NCI-H2081 treated with DMSO at 0.1 percent for 48 hours (cell line): ENCODE measurements around the gene PPP1R1B.
"Not testable (repeated sequence)": the region's sequence is repeated elsewhere in the genome, so short reads cannot be mapped to it uniquely, and the experiment has no call there.

ENCODE experiments used
- DNase-seq: peaks from one replicate; lab custom pipeline; 2025; lab: John Stamatoyannopoulos, UW

Gene PPP1R1B

DNA sequence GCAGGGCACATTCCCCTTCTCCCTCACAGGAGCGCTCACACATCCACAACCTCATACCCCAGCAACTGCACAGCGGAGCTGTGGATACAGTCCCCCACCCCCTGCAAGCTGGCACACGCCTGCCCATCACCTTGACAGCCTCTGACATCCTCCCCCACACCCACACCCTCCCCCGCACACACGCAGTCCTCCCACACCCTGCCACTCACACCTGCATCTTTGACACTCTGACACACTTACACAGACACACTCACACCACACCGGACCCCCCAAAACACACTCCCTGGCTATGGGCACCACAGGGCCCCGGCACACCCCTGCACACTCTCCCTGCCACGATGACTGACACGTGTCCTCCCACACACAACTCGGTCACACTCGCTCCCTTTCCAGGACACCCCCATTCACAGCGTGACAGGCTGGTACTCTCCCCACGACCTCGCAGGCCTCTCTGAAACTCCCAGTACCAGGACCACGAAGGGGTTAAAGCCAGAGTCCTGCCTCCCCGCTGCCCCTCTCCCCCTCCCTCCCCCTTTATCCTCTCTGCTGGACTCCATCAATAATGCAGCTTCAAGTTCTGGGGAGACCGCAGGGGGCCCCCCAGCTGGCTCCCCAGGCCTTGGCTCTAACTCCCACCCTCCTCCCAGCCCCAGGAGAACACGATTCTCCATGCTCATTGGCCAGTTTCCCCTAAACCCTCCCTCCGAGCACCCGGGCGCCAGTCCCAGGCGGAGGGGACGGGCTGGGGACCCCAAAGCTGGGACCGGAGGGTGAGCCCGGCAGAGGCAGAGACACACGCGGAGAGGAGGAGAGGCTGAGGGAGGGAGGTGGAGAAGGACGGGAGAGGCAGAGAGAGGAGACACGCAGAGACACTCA is at the start of gene PPP1R1B:
Gene PPP1R1B, plus strand, starts transcription at position 782 of the 876 bp plus-strand sequence. CDS start 441 bp downstream, outside the sequence.
- DNase-seq: no peak

DNA sequence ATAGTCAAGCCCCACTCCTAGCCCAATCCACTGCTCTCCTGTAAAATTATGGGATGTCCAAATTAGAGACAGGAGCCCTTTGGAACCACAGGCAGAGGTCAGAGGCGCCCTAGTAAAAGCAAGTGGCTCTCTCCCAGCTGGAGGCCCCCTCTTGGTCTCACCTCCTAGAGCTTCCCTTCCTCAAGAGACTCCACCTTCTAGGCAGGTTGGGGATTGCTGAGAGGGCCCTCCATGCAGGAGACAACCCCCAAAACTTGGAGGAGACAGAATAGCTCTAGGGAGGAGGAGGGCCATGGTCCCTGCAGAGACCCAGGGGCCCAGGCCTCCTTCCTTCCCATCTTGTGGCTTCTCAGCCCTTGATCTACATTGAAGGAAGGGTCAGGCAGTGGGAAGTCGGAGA is 48.5 kb upstream of the PPP1R1B start:
- DNase-seq: no peak

DNA sequence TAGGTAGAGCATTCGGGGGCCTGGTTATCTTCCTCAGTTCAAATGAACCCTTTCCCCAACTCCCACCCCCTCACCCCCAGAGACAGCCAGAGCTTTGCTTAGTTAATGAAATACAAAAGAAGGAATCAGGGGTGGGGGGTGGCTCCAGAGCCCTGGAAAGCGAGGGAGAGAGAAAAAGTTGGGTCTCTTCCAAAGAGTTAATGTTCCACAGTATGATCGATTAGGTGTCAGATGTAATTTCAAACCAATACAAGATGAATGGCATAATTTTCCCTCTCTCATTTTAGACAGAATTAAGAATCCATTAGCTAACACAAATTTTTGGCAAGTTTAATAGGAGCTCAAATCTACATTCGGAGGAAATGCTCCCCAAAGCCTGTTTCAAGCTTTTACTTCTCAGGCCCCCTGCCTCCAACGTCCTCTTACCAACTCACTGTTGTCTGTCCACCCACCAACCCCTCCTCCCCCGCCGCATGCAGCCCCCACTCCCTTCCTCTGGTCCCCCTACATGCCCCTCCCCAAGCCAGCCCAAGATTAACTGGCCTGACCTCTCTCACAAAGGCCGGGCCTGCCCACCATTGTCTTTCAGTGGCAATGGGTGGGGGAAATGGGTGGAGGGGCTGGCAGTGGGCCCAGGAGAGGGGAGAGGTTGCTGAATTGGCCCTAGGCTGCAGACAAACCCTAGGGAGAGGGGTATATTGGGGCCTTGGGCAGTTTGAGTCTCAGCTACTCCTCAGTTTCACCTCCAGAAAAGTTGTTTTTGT is 47.3 kb upstream of the PPP1R1B start:
- DNase-seq: no peak

DNA sequence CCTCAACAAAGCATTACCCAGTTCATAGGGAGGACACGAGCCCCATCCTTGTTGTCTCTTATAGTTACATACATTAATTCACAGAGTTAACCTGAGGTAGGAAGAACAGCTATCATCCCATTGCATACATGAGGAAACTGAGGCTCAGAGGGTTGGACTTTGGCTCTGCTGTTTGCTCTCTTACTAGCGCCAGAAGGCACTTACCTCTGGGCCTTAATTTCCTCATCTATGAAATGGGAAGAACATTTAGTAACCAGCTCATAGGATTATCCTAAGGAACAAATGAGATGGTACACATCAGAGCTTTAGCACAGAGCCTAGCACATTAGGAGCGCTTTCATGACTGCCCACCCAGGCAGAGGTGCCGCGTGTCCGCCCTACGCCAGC is 46.7 kb upstream of the PPP1R1B start:
- DNase-seq: no peak

DNA sequence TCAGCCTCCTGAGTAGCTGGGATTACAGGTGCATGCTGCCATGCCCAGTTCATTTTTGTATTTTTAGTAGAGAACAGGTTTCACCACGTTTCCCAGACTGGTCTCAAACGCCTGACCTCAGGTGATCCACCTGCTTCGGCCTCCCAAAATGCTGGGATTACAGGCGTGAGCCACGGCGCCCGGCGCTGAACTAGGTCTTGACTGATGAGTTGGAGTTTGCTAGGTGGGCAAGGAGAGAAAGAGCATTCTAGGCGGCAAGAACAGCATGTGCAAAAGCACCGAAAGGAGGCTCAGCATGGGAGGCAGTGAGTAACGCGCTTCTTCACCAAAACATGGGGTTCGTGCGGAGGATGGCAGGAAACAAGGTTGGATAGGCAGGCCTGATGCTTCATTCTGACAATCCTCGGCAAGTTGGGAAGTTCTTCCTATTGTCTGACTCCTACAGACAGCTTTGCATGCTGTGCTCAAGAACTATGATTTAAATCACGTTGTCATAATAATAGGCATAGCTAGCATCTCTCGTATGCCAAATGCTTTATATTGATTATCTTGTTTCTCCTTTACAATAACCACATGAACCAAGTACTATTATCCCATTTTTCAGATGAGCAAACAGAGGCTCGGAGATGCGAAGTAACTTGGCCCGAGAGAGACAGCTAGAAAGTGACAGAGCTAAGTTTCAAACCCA is 45.5 kb upstream of the PPP1R1B start:
- no peak for DNase-seq

DNA sequence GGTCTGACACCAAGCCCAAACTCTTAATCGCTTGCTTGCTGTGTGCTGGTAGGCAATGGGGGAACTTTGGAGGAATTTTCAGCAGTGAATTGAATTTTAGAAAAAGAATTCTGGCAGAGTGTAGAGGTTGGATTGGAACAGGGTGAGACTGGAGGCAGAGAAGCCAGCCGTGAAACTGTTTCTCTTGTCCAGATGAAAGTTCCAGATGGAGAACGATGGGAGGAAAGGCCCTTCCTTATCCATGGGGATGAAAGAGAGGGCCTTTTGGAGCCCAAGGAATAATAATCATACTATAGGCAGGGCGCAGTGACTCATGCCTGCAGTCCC is 45.0 kb upstream of the PPP1R1B start:
- DNase-seq: no peak

DNA sequence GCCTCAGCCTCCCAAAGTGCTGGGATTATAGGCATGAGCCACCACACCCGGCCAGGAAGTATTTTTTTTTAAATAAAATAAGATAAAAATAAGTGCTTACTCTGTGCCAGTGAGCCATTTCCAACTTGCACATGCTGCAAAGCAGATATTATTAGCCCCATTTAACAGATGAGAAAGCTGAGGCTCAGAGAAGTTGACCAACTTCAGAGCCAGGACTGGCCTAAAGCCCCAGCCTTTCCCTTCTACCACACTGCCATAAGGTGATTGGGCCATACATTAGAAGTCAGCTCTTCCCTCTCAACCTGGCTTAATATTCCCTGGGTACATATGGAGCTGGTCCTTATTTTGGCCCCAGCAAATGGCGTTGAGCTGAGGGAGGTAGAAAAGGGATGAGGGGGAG is 44.1 kb upstream of the PPP1R1B start:
- no peak for DNase-seq

DNA sequence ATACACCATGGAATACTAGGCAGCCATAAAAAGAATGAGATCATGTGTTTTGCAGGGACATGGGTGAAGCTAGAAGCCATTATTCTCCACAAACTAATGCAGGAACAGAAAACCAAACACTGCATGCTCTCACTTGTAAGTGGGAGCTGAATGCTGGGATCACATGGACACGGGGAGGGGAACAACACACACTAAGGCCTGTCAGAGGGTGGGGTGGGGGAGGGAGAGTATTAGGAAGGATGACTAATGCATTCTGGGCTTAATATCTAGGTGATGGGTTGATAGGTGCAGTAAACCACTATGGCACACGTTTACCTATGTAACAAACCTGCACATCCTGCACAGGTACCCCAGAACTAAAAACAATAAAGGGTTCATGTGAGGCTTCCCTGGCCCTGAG is 36.6 kb upstream of the PPP1R1B start:
- DNase-seq: not testable (repeated sequence)

DNA sequence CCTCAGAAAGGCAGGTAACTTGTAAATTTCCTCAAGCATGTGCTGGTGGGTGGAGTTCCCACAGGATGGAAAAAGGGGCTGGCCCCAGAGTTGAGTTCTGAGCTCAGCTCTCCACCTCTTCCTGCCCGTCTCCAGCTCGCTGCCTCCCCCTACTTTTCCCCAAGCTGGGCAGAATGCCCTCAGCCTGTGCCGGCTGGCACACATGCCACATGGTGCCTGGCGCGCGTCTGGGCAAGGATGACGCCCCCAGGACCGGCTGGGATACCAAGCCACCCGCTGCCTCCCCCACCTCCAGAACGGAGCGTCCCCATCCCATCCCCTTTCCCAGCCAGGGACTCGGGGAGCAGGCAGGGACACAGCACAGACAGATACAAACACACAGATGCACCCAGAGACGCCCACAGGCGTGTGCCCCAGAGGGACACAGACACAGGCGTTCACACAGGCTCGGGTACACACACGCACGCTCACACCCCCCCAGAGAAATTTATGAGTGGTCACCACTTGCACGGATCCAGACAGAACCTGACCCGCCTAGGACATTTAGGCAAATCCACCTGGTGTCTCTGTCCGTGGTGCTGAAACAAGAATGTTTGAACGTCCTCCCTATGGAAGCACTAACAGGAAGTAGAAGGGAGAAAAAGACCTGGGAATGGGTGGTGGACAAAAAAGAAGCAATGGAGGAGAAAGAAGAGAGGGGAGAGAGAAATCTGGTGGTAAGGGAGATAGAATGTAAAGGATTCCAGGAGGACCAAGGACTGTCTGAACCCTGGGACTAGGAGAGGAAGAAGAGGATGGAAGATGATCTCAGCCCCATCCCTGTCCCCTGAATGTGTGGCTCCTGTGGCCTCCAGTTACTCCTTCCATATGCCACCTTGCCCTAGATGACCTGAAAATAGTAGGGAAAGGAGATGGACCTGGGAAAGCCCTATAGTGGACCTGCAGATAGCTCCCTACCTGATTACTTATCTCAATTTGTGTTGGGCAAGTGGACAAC is 34.5 kb upstream of the PPP1R1B start:
- peak; percentile 50 for DNase-seq

DNA sequence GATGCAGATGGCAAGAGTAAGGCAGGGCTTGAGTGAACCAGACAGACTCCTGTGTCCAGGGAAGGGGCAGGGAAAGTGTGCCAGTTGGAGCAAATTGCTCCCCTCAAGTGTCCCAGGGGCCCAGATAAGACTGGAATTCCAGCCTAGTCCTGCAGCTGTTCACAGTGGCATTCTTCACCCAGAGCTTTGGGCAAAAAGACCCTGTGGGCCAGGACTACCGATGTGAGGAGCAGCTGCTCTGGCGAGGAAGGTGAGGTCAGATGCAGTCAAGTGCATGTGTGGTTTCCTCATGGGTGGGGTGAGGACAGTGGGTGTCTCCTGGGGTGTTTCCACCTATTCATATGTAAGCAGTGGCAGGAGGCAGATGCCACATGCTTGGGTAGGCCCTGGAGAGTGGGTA is 33.4 kb upstream of the PPP1R1B start:
- no peak for DNase-seq

DNA sequence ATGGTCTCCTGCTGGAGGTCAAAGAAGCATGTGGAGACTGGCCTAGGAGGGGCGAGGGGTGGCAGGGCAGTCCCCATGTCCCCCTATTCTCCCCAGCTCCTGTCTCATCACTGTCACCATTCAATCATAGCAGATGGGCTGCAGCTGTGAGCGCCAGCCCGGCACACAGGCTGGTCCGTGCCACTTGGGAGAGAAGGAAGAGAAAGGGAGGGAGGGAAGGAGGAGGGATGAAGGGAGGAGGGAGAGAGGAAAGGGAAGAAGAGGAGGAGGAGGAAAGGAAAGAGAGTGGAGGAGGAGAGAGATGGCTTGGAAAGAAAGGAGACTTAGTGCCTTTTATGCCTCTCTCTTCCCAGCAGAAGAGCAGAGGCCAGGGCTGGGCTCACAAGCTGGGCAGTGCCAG is 31.5 kb upstream of the PPP1R1B start:
- DNase-seq: no peak

DNA sequence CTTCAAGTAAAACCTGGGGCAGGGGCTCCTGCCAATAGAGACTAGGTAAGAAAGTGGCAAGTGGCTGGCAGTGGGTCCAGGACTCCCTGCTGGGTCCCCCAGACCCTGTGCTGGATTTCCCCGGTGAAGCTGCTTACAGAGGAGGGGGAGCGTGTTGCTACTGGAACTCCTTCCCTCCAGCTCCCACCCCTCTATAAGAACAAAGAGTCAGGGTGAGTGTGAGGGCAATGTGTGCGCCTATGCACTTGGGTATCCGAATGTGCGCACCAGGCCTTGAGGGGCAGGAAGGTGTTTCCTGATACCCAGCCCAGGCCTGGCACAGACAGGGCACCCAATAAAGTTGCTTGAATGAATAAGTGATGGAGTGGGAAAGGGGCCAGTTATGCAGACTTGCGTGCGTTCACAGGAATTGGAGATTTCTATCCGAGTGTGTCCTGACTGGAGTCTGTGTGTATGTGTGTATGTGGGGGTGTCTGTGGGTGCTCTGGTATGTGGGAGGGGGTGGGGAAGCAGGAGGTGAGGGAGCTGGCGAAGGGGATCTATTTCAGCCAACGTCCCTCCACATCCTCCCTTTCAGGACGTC is 30.7 kb upstream of the PPP1R1B start:
- no peak for DNase-seq

DNA sequence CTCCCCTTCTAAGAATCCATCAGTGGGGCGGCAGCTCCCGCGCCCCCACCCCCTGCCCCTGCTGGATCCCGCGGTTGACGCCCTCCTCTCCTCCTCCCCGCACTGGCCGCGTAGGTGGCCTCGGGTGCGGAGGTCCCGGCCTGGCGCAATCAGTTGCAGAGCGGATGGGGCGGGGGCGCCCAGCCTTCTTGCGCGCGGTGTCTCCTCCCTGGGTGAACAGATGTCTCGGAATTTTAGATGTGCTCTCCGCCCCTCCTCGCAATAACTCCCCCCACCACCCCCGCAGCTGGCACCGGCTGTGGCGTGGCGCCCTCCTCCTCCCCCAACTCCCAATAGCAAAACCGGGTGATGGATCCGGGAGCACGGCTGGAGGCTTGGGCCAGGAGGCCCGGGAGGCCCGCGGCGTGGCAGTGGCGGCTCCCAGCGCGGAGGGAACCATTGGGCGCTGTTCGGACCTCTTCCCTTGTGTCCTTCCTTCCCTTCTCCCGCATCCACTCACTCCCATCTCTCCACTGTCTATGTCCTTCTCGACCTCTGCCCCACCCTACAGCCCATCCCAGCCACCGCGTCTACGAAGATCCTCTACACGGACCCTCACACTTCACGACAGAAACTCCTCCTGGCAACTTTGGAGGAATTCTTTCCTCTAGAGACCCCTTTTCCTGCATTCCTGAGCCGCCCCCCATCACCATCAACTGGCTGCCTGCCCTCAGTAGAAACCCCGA is 30.0 kb upstream of the PPP1R1B start:
- DNase-seq: no peak

DNA sequence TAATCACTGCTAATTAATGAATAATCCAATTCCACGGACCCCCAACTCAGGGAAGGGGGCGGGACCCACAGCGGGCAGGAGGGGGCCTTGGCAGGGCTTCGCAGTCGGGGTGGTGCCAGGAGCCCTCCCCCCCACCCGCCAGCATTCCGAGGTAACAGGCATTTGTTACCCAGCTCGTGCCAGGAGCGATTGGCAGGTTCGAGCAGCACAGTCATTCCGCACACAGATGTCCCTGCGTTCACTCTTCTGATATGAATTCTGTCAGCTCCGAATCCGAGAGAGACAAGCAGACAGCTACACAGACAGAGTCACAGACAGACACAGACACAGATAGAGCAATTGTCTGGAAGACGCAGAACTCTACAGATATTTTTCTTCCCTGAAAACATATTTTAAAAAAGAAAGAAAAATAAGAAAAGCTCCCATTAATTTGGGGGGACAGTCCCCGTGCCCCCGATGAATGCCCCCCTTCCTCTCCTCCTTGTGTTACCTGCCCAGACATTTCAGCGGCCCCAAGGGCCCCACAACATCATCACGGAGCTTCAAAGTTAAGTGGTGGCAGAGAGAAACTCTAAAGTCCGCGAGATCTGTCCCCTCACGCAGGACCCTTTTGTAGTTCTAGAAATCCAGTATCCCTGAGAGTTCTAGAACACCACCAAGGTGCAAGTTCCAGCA is 29.2 kb upstream of the PPP1R1B start:
- no peak for DNase-seq

DNA sequence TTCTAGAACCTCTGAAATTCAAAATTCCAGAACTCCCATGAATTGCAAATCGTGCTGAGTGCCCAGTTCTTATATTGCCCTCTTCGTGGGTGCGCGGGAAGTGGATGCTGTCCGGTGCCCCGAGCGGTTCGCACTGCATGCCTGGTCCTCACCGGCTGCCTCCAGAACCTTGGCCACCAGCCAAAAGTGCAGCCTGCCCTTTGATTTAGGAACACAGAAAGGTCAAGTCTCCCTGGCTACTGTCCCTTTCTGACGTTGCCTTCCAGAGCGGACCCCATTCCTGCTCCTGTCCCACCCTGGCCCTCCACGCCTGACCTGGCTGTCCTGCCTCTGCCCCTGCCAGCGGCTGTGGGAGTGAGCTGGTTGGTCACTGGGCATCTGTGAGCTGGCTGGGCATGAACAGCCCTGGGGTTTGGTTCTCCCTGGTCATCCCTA is 28.7 kb upstream of the PPP1R1B start:
- no peak for DNase-seq

DNA sequence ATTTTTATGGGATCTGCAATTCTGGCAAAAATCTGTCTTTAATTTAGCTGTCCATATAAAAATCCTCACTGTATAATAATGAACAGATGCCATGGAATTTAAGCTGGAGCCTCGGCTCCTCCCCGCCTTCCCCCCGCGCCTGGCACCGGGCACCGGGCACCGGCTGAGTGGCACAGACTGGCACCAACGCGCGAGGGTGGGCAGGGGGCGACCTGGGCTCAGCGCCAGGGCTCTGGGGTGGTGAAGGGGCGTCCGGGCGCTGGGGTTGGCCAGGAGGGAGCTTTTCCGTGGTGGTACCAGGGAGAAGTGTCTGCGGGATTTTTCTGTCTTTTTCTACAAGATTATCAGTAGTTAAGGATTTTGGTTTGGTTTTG is 28.1 kb upstream of the PPP1R1B start:
- no peak for DNase-seq

DNA sequence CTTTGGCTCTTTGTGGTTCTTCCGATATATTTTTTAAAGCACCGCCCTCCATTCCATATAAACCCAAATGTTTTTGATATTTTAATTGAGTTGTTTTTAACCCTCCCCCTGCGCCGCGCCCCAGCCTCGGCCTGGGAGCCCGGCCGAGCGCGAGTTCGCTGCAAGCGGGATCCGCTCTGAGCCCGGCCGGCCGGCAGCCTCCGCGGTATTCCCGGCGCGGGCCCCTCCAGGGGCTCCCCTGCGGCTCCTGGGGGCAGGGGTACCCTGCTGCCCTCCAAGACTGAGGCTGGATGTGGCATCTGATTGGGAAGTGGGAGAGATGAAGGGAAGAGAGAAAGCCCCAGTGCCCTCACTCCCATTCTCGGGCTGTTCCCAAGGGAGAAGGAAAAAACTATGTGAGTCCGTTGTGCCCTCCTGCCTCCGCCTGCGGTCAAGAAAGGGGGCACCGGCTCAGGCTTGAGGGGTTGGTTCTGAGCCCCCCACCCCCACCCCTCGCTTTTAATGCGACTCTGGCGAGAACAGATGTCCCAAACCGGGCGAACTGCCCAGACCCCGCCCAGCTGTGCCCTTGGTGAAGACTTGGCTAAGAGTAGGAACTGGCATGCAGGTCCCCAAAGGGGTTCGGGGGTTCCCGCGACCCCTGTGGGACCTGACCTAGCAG is 27.6 kb upstream of the PPP1R1B start:
- no peak for DNase-seq

DNA sequence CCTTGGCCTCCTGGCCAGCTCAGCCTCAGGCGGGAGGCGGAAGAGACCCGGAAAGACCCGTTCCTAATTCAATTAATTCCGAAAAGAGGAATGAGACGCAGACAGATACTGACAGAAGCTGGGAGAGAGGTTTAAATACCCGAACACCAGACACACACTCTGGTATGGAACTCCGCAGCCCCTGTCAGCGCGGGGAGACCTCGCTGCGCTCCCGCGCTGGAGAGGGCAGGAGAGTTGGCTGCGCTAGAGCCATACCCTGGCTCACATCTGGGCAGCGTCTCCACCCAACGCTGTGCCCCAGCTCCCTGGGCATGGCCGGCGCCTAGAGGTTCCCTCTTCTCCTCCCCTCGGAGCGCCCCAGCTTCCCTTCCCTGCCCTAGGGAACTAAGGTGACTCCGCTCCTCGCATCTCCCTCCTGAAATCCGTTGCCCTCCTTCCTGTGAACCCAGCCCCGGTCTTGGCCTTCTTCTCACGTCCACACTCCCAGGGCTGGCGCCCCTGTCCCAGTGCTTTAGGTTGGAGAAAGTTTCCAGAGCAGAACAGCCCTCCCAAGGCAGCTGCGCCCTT is 27.0 kb upstream of the PPP1R1B start:
- DNase-seq: no peak
